Hepatic stellate cell (primary cell): ENCODE results near the gene CMYA5.

ENCODE experiments used
- DNase-seq: peaks from one replicate; pipeline ENCODE4 v3.0.0; 2011; ENCODE audit warnings: low spot score

CMYA5 gene

DNA sequence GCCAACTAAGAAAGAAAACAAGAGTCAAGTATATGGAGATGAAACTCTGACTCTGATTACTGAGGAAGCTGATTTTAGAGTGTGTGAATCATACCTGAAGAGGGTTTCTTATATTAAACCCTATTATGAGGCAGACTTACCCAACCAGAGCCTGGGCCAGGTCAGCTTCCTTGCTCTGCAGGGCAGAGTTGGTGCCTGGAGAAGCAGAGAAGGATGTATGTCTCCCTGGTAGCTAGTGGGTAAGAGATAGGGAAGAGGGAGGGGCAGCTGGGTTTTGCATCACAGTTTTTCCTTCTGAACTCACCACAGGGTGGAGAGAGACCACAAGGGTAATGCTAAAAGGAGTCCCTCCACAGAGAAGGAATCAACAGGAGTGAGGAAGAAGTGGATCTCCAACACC is 104.1 kb downstream of the CMYA5 start:
- no peak for DNase-seq

DNA sequence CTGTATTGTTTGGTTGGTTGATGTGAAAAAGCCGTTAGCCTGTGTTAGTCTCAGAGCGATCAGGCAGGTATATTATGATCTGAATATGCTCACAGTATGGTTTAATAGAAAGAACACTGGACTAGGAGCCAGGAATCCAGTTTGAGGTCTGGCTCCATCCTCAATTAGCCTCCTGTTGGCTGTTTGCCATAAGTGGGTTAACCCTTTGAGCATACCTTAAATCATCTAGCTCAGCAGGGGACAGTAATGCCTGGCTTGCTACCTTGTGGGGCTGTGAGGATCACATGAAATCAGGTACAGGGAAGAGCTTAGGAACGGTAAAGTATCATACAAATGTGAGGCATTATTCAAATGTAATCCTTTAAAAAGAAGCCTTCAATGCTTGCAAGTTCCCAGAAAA is 104.7 kb downstream of the CMYA5 start:
- DNase-seq: no peak

DNA sequence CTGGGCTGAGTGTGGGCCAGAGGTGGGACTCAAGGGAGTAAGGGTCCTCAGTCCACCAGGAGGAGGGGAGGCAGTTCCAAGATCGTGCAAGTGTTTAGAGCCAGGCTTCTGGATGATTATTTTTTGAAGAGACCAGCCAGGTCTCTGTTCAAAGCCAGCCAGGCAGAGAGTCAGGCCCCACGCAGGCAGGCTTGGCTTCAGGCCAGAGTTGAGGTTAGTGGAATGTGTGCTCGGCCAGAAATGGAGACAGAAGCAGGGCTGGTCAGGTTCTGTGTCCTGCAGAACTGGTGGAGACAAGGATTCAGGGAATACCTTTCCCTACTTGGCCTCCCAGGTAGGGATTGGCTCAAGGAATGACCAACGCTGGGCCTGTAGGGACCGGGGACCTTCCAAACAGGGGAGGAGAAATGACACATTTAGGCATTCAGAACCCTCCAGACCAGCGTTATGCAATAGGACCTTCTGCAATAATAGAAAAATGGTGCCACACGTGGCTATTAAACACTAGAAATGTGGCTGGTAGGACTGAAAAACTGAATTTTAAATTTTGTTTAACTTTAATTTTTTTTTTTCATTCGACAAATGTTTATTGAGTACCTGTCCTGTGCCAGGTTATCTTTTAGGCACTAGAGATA is 106.2 kb downstream of the CMYA5 start:
- DNase-seq: no peak

DNA sequence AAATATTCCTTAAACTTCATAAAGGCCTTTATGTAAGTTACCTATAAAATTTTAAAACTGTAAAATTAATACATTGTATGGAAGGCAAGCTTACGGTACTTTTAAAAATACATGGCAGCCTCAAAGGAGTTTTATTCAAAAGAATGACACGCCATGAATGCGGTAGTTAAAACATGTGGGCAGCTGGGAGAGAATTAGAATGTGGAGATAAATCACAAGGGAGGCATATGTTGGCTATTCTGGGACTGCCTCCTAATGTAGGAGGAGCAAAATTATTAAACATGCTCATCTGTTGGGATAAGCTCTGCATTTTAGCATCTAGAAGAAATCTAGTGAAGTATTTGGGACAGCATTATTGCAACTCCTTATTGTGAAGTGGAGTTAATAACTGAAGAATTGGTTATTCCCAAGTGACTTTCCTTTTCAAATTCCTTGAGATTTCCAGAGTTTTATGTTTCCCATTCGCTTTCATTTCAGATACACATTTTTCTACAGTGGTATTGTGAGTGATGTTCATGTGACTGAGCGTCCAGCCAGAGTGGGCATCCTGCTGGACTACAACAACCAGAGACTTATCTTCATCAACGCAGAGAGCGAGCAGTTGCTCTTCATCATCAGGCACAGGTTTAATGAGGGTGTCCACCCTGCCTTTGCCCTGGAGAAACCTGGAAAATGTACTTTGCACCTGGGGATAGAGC is 109.4 kb downstream of the CMYA5 start:
- DNase-seq: no peak

DNA sequence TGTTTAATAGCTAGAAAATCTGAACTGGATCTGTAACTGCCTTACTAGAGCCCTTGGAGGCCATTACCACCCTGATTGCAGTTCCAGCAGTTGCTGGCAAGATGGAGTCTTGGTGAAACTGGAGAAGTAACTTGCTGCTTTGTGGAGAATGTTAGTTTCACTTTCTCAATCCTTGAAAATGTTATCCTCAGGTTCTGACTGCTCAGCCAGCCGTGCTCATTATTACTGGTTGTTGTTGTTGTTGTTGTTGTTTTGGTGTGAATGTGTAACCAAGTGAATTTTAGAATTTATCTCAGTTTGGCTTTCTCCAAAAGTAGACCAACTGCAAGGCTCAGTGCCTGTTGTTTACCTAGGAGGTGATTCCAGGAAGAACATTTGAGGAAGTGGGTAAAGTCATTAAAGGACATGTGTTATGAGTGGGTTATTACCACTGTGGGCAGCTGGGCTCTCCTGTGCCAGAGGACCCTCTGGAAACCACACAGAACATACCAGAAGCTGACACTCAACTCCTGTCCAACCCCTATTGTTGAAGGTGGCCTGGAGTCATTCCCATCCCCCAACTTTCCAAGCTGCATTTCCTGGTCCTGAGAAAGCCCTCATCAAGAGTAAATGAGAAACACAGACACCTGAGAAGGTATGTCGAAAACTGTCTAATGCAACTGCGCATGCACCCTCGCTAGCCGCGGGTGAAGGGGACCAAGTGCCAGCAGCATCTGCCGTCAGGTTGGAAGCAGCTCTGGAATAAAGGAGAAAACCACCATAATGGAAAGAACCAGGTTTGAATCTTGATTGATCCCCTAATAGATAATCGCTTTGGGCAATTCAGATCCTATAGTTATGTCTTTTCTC is 111.6 kb downstream of the CMYA5 start:
- peak; percentile 8 for DNase-seq

DNA sequence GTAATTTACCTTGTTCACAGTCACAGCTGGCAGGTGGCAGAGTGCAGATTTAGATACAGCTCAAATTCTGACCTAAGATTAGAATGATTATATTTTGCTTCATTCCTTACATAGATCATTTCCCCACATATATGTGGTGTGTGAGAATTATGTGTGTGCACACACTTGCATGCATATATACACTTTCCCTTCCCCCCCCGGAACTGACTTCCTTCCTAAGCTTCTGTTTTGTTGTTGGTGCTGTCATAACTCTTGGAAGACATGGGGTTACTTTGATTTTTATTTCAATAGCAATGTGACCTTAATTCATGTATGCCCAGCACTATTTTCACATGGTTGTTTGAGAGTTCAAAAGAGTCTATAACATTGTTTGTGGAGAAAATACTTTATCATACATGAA is 112.8 kb downstream of the CMYA5 start:
- no peak for DNase-seq

DNA sequence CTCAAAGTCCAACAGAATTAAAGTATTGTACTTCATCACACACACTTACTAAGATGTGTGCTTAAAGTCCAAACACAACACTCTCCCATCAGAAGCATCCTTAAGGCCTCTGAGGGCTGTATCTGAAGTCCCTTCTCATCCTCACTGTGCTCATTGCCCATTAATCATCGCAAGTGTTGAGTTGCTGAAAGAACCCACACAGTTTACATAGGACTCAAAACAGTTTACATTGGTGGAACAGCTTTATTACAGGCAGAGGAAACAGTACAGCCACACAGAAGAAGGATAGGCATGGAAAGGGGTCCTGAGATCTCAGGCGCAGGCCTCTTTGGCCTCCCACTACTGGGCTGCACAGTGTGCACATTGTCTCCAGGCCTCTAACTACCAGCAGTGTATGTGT is 113.4 kb downstream of the CMYA5 start:
- DNase-seq: no peak

DNA sequence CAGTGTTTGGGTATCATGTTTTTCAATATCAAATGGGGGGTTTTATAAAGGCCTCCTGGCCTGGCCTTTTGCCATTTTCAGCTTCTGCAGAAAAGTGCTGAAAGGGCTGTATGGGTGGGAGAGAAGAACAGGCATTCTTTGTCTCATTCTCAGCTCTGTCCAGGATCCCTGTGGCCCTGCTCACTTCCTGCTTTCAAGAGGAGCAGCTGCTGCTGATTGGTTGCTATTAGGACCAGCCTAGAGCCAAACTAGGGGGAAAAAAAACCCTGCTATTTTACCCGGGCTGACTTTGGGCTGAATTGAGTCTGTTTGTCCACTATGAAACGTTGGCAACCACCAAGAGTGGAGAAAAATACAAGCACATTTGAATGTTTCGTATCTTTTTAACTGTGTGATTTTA is 117.1 kb downstream of the CMYA5 start:
- DNase-seq: no peak

DNA sequence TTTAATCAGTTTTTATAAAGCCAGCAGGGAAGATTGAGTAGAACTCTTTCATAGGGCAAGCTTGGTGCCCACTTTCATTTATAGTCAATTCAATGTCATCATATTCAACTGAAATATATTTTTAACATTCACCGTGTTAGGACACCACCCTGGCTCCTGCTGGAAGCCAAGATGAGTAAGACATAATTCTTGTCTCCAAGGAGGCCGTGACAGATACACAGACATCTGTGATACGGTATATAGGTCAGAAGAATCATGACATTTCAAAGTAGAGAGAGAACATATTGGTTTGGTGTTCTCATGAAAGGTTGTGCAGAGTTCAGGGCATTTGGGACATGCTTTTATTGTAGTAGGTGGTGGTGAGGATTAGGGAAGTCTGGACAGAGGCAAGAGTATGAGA is 120.1 kb downstream of the CMYA5 start:
- DNase-seq: no peak

DNA sequence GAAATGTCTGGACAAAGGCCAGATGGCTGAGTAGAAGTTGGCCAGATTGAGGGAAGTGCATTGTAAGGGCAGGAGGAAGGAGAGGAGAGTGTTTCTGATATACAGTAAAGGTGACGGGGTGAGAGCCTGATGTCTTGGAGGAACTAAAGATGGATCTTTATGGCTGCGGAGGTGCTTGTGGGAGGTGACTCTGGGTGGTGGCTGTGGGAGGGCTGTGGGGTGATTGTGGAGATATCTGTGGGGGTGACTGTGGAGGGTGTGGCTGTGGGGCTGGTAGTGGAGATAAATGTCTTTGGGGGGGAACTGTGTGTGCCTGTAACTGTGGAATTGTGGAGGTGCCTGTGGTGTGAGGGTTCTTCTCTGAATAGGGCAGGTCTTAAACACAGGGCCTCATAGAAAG is 121.4 kb downstream of the CMYA5 start:
- no peak for DNase-seq

DNA sequence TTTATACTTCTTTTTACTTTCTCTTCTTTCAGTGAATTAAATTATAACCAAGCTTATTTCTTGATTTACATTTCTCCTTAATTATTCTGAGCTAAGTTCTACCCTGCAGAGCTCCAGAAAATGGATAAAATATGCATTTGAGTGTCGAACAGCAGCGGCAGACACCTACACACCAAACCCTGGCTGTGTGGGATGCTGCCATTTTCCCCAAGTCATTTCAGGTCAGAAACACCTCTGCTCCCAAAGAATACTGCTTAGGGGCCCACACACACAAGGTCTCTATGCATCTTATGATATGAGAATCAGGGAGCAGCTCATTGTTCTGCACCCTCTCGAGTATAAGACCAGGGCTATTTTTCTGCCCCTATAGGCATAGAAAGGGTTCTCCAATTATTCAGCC is 122.3 kb downstream of the CMYA5 start:
- no peak for DNase-seq

DNA sequence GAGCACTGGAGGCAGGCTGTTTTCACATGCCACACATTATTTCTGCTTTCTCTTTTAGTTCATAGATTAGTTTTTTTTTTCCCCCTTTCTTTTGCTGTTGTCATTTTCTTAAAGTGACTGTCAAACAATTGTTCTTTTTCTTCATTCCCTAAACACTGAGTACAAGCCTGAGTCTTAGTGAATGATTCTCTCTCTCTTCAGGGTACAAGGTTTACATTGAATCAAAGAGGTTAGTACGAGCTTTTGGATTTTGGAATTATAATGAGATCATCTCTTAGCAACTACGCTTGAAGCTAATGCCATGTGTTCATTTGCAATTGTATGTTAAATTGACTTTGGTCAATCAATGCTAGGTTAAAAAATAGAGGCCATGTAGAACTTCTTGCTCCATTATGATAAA is 125.1 kb downstream of the CMYA5 start:
- no peak for DNase-seq

DNA sequence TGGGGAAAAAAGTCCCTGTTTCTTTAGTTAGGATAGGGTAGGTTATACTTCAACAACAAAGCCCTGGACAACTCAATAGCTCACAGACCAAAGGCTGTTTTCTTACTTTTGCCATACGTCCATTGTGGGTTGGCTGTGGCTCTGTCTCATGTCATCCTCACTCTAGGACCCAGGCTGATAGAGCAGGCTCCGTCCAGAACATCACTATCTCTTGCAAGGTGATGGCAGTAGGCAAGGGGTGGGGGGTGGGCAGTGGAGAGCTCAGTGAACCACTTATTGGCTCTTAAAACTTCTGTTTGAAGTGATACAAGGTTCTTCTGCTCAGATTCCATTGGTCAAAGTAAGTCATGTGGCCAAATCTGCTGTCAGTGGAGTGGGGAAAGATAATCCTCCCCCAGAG is 126.4 kb downstream of the CMYA5 start:
- no peak for DNase-seq

DNA sequence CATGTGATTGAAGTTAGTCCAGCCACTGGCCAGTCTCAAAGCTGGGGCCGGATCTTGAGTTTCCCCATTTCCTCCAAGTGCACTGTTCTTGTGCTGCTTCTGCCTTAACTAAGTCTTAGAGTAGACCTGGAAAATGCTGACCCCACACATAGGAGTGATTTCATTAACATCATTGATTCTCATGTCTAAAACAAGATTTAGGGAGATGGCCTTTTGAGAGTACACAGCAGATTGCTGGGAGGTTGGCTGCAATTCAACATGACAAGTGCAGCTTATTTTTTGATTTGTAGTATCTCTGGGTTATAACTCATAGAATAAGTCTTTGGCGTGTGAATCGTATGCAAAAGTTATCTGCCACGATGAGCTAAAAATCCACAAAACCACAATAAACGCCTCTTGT is 131.0 kb downstream of the CMYA5 start:
- no peak for DNase-seq

DNA sequence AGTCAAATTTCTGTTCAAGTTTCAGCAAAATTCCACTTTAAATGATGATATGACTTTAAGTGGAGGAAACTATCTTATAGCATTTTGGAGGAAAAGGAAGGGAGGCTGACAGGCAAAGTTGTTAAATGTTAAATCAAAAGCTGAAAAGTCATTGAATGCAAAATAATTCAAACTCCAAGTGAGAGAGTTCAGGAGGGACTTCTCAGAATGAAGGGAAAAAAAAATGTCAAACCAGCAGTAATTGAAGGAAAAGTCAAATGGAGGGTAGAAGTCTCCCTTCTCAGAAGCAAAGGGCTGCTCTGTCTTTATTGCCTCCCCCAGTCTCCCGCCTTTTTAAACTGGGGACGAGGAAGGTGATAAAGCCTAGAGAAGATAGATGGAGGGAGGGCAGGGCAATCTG is 134.8 kb downstream of the CMYA5 start:
- DNase-seq: no peak

DNA sequence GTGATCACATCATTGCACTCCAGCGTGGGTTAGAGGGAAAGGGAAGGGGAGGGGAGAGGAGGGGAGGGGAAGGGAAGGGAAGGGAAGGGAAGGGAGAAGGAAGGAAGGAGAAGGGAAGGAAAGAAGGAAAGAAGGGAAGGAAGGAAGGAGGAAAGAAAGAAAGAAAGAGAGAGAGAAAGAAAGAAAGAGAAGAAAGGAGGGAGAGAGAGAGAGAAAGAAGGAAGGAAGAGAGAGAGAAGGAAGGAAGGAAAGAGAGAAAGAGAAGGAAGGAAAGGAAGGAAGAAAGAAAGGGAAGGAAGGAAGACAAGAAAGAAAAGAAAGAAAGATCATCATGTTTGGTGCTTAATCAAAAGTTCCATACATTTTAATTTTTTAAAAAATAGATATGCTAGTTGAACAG is 136.2 kb downstream of the CMYA5 start:
- no peak for DNase-seq

DNA sequence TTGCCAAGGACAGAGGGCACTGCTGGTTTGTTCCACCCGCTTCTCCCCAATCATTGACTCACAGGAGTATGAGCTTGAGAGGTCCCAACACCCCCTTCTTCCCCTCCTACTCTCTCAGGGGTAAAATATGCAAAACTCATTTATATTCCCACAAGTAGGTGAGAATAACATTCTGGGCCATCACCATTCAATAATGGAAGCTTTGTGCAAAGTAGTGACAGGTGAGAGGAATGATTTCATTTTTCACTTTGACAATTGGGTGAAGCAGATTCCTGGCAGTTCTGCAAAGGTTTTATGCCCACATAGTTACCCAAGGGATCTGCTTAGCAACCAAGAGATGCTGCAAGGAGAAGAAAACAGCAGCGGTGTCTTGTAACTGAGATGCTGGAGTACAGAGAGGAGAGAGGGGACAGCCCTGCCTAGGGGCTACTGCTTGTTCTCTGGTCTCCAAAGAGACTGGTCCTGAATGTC is 137.6 kb downstream of the CMYA5 start:
- no peak for DNase-seq

DNA sequence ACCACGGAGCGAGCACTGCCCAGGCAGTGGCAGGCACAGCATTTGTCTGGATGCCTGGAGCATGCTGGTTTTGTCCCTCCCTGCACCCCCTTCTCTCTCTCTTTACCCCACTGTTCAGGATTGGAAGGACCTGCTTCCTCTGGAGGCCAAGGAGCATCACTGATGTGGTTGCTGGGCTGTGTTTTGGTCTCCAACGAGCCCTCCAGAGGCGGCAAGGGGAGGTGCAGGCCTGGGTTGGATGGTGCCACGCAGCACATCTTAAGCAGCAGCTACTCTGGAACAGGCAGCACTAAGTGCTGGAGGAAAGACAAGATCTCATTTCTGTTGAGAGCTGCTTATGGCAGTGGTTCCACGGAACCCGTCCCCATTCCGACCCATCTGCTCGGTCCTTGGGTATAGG is 139.6 kb downstream of the CMYA5 start:
- no peak for DNase-seq

DNA sequence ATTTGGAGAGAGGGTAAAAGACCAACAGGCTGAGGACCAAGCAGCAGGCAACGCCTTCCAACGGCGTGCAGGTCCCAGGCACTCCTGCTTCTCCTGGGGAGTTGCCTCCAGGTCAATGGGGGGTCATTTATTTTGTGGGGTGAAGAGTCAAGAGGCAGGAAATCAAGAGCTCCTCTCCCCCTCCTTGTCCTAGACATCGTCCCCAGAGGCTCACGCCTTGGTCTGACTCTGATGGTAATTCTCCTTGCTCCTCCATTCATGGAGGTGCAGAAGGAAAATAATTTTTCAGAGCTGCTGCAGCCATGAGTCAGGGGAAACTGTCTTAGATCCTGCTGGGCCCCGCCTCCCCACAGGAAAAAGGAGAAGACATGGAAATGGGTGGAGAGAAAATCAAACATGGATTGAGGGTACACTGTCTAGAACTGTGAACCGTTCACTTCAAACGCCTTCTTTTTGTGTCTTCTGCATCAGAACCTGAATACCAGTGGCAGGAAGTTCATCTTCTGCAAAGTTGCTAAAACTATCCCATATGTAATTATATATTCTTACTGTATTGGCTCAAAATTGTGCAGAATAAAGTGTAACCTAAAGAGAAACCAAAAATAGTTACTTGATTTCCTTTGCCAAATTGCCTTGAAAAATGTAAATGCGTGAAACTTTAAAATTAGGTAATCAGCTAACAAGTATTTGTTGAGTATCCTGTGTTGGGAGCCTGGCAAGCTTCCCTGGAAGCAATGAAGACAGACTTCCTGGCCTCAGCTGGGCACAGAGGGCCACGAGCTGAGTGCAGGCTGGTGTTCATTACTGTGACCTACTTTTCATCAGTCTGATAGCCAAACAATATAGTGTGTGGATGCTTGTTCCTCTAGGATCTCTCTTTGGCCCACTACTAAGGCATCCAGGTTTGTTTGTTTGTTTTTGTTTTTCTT is 142.0 kb downstream of the CMYA5 start:
- no peak for DNase-seq

DNA sequence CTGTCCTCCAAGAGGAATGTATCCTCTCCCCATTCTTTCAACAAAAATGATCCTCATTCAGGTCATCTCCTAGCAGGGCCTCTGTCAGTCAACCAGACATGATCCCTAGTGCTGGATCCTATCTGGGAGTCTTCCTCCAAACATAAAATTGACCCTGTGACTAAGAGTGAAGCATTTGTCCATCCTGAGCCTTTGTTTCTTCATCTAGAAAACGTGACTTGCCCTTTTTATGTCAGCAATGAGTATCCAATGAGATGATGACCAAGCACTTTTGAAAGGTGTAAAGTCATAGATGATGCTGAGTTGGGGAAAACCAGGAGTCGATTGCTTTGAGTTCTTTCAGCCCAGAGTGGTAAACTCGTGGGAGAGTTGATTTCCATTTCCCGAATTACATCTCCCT is 143.3 kb downstream of the CMYA5 start:
- no peak for DNase-seq

DNA sequence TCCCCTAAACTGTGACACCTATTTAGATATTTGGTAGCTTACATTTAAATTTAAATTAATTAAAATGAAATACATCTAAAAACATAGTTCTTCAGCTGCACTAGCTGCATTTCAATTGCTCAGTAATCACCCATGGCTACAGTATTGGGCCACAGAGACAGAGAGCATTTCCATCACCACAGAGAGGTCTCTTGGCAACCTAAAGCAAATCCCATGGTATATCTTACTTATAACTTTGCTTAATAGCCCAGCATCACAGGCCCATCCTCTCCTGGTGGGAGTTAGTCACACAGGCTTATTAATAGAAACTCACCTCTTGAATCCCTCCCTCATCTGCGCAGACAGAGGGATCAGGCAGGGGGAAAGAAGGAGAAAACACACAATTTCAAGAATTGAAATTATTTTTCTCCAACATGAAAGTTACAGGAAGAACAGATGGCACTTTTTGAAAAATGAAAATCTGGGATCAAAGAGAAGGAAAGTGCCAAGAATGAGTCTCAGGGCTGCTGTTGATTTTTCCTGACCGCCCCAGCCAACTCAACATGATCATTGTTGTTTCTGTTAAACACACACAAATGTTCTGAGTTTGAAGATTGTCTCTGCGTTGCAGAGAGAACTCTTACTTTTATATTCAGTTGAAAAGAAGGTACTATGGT is 144.6 kb downstream of the CMYA5 start:
- DNase-seq: no peak
